NCI-H1694 treated with DMSO at 0.1 percent for 48 hours (cell line): ENCODE data around the gene CD274.
"Not testable (repeated sequence)": the region's sequence is repeated elsewhere in the genome, so short reads cannot be mapped to it uniquely, and the experiment has no call there.

Experiments
- DNase-seq: peaks from one replicate; lab custom pipeline; 2025; lab: John Stamatoyannopoulos, UW

Gene CD274

DNA sequence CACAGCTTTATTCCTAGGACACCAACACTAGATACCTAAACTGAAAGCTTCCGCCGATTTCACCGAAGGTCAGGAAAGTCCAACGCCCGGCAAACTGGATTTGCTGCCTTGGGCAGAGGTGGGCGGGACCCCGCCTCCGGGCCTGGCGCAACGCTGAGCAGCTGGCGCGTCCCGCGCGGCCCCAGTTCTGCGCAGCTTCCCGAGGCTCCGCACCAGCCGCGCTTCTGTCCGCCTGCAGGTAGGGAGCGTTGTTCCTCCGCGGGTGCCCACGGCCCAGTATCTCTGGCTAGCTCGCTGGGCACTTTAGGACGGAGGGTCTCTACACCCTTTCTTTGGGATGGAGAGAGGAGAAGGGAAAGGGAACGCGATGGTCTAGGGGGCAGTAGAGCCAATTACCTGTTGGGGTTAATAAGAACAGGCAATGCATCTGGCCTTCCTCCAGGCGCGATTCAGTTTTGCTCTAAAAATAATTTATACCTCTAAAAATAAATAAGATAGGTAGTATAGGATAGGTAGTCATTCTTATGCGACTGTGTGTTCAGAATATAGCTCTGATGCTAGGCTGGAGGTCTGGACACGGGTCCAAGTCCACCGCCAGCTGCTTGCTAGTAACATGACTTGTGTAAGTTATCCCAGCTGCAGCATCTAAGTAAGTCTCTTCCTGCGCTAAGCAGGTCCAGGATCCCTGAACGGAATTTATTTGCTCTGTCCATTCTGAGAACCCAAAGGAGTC is at the start of gene CD274:
Gene CD274, plus strand, starts transcription at position 184 of the 733 bp plus-strand sequence. CDS start 5,572 bp downstream, outside the sequence.
- peak; percentile 47 for DNase-seq

DNA sequence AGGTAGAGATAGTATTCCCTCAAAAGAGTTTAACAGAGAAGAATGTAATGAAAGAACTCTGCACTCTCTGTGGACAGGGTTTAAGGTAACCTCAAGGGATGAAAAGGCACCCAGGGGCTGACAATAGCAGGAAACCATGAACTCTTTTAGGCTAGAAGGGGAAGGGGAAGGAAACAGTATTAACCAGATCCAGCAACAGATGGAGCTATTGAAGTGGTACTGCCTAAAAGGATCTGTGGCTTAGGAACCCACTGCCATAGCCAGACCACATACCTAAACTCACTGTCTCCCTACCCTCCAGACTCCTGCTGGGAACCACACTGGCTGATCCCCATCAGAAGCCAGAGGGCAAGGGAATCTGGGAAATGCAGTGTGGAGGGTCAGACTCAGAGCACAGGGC is 48.1 kb upstream of the CD274 start:
- no peak for DNase-seq

DNA sequence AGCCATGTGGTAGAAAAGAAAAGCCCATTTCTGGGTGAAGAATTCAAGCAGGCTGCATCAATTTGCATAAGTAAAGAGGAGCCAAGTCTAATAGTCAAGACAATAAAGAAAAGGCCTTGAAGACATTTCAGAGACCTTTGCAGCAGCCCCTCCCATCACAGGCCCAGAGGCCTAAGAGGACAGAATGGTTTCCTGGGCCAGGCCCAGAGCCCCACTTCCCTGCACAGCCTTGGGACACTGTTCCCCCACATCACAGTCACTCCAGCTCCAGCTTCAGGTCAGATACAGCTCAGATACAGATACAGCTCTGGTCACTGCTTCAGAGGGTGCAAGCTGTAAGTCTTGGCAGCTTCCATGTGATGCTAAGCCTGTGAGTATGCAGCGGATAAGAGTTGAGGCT is 41.7 kb upstream of the CD274 start:
- no peak for DNase-seq

DNA sequence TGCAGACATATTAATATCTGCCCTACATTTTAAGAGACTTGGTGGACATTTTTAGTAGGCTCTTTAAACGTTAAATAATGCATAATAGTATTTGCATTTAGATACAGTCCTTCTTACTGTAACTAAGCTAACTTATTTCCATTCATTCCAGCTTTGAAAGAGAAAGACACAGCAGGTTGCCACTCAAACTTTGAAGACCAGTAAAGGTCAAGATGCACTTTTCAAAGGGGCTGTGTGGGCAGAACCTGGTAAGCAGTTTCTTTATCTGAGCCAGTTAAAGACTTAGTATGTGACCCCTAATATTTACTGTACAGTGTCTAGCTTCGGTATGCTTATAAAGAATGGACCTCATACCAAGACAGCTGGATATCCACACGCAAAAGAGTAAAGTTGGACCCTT is 33.4 kb upstream of the CD274 start:
- DNase-seq = no peak

DNA sequence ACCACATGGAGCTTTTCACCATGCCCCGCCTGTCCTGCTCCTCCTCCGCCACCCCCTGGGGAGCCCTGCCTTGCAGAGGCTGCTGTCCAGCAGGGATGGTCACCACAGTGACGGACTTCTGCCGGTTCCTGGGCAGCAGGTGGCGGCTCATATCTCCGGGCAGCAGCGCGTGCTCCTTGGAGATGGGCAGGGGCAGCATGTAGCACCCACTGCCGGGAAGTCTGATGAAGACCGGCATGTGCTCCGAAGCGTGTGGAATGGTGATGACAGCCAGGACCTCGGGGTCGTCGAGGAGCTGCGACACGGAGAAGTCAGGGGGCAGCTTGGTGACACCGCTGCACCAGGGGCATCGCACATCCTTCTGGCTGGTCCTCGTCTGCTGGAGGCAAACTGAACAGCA is 31.9 kb upstream of the CD274 start:
- no peak for DNase-seq

DNA sequence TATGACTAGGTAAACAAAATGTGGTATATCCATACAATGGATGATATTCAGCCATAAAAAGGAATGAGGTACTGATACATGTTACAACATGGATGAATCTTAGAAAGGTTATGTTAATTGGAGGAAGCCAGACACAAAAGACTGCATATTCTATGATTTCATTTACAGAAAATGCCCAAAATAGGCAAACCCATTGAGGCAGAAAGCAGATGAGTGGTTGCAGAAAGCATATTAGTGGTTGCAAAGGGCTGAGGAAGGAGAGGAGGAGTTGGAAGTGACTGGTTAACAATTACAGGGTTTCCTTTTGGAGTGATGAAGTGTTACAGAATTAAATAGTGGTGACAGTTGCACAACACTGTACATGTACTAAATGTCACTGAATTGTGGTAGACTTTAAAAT is 30.4 kb upstream of the CD274 start:
- DNase-seq = no peak

DNA sequence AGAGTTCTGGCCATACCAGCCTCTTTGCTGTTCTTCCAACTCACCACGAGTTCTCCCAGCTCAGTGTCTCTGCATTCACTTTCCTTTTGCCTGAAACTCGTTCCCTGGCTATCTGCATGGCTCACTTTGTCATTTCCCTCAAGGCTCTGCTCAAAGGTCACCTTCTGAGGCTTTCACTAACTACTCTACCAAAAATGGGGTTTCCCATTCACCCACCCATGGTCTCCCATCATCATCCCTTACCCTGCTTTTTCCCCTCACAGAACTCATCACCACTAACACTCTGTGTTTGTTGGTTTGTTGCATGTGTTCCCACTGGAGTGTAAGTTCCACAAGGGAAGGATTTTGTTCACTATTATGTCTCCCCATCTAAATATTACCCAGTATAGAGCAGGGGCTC is 29.2 kb upstream of the CD274 start:
- no peak for DNase-seq

DNA sequence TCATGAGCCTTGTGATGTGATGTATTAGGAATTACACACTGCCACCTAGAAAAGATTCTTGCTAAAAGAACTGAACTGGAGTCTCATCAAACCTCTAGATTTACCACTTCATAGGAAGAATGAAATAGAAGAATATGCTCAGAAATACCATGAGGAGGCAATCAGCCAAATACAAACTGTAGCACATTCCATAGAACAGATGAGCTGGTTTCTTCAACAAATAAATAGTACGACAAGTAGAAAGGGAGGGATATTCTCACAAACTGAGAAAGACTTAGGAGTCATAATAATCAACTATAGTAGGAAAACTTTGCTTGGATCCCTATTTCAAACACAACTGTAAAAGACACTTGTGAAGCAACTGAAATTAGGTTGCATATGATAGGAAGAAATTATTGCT is 28.1 kb upstream of the CD274 start:
- DNase-seq = no peak

DNA sequence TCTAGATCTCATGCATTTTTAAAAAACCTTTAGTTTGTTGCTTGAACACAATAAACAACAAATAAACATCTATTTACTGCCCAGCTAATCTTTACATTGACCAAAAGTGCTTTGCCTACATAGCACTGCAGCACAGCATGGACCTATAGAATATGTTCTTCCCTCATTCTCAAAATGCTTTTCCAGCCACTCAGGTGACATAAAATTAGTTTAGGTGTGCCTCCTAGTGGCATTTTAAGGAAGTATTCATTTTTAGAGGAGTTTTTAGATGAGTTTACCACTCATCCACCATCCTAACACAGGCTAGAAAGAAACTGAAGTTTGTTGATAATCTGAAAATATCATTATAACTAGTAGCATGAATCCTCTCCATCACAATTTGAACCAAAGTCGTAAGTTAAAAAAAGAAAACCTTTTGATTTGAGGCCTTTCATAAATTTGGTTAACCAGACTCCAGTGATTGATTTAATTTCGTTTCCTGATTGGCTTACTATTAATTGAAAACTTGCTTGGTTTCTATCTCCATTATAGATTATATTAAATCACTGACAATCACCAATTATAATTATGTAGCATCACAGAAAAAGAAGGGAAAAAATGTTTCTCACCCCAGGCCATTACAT is 25.2 kb upstream of the CD274 start:
- DNase-seq = peak; percentile 5

DNA sequence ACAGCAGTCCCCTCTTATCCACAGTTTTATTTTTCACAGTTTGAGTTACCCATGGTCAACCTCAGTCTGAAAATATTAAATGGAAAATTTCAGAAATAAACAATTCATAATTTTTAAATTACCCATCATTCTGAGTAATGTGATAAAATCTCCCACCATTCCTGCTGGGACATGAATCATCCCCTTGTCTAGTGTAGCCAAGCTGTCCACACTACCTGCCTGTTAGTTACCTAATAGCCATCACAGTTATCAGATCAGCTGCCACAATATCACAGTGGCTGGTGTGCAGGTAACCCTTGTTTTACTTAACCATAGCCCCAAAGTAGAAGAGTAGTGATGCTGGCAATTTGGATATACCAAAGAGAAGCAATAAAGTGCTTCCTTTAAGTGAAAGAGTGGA is 23.3 kb upstream of the CD274 start:
- DNase-seq = no peak

DNA sequence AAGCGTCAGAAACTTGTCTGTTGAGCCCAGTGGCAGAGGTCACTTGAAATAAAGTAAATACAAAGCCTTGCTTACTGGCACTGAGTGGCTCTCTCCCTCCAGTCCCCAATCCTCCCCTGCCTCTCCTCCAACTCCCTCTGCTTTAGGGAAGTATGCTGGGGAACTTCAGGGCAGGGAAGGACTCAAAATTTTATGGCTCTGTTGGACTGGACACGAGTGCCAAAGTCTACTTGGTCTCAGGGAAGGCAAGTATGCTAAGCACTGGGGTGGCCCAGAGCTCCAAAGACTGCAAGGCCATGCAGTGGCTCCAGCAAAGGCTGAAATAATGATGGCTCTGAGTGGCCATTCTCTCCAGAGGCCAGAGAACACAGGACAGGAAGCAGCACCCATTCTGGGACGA is 22.2 kb upstream of the CD274 start:
- DNase-seq = no peak

DNA sequence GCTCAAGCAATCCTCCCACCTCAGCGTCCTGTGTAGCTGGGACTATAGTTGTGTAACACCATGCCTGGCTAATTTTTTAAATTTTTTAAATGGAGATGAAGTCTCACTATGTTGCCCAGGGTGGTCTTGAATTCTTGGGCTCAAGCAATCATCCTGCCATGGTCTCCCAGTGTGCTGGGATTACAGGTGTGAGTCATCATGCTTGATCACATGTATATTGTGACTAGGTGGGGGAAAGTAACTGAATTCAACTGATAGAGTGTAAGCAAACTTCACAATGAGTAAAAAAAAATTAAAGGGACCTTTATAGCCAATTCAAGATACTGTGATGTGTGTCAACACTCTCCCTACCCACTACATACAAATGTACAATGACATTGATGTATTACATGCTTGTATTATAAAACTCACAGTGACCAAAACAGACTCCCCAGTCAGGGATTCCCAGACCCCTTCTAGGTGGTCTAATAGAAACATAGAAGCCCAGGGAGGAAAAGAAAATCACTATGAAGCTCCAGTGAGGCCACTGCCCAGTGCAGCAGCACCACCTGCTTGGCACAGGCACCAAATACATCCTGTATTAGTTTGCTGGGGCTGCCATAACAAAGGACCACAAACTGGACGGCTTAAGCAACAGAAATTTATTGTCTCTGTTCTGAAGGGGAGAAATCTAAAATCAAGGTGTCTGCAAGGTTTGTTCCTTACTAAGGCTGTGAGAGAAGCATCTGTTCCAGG is 21.4 kb upstream of the CD274 start:
- DNase-seq = no peak

DNA sequence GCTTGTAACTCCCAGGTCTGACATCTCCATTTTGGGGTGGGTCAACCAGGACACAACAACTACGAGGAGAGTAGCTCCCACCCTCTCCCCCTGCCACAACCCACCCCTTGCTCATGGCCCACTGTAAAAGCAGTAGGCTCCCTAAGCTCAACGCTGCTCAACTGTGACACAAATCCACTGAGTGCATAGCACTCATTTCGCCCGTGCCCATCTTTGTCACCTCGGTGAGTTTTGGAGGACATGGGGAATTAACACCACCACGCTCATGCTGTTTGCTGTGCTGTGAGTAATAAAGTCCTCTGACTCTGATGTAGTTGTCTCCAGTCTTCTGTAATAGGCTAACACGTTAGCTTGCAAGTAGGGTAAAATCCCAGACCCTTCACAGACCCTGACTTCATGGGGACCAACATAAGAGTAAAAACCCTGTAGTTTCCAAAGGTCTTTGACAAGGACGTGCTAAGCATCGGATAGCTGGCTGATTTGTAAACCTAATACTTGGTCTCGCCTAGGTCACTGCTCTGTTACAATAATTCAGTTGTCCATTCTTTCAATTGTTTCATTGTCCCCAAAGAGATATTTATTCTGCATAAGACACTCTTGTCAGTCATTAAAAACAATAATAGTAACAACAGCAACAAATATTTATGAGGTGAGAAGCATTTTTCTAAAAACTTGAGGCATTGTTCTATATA is 20.3 kb upstream of the CD274 start:
- DNase-seq = no peak

DNA sequence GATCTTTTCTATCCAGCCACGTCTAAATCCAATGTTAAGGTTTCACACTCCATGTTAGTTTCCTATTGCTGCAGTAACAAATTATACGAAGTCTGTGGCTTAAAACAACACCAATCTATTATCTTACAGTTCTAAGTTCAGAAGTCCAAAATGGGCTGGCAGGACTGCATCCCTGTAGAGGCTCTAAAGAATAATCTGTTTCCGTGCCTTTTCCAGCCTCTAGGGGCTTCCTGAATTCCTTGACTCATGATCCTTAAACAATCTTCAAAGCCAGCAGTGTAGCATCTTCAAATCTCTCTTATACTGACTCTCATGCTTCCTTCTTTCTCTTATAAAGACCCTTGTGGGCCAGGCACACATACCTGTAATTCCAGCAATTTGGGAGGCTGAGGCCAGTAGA is 19.4 kb upstream of the CD274 start:
- no peak for DNase-seq

DNA sequence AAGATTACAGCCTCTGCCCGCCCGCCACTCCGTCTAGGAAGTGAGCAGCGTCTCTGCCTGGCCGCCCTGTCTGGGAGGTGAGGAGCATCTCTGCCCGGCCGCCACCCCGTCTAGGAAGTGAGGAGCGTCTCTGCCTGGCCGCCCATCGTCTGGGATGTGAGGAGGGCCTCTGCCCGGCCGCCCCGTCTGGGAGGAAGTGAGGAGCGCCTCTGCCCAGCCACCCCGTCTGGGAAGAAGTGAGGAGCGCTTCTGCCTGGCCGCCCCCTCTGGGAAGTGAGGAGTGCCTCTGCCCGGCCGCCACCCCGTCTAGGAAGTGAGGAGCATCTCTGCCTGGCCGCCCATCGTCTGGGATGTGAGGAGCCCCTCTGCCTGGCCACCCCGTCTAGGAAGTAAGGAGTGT is 17.5 kb upstream of the CD274 start:
- not testable (repeated sequence) for DNase-seq

DNA sequence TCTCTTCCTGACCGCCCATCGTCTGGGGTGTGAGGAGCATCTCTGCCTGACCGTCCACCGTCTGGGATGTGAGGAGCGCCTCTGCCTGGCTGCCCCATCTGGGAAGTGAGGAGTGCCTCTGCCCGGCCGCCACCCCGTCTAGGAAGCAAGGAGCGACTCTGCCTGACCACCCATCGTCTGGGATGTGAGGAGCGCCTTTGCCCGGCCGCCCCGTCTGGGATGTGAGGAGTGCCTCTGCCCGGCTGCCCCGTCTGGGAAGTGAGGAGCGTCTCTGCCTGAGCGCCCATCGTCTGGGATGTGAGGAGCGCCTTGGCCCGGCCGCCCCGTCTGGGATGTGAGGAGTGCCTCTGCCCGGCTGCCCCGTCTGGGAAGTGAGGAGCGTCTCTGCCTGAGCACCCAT is 17.0 kb upstream of the CD274 start:
- DNase-seq = not testable (repeated sequence)

DNA sequence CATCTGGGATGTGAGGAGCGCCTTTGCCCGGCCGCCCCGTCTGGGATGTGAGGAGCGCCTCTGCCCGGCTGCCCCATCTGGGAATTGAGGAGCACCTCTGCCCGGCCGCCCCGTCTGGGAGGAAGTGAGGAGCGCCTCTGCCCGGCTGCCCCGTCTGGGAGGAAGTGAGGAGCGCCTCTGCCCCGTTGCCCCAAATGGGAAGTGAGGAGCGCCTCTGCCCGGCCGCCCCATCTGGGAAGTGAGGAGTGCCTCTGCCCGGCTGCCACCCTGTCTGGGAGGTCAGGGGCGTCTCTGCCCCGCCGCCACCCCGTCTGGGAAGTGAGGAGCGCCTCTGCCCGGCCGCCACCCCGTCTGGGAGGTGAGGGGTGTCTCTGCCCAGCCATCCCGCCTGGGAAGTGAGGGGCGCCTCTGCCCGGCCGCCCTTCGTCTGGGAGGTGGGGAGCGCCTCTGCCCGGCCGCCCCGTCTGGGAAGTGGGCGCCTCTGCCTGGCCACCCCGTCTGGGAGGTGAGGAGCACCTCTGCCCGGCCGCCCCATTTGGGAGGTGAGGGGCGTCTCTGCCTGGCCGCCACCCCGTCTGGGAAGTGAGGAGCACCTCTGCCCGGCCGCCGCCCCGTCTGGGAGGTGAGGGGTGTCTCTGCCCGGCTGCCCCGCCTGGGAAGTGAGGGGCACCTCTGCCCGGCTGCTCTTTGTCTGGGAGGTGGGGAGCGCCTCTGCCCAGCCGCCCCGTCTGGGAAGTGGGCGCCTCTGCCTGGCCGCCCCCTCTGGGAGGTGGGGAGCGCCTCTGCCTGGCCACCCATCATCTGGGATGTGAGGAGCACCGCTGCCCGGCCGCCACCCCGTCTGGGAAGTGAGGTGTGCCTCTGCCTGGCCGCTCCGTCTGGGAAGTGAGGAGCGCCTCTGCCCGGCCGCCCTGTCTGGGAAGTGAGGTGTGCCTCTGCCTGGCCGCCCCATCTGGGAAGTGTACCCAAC is 16.2 kb upstream of the CD274 start:
- not testable (repeated sequence) for DNase-seq

DNA sequence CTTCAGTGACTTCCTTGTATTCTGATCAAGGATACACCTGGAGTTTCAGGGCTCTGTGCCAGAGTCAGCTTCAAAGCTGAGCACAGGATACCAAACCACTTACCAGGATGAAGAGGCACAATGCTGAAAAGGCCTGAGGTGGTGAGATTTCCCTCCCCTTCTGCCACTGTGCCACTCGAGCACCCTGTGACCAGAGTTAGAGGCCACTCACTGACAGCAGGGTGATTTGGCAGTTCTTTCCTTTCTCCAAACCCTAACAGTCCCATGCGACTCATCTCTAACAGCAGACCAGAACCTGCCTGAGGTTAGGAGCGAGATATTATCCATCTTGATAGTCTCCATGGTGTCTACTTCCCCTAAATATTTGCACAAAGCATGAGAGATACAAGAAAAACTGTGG is 14.4 kb upstream of the CD274 start:
- no peak for DNase-seq

DNA sequence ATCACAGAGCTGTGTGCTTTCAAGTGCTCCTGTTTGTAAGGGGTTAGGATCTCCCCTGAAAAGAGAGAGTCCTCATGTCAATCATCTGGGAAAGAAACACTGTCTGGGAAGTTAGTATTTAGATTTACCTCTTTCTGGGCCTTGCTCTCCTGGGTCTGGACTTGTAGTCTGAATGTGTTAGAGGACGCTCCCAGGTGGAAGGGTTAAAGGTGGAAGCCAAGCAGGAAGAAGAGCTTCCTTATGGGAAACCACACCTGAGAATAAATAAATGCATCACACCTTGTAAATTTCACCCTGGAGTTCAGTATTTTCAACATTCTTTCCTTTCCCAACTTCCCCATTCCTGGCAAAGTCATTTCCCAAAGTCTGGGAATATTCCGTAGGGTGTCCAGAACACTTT is 13.9 kb upstream of the CD274 start:
- no peak for DNase-seq

DNA sequence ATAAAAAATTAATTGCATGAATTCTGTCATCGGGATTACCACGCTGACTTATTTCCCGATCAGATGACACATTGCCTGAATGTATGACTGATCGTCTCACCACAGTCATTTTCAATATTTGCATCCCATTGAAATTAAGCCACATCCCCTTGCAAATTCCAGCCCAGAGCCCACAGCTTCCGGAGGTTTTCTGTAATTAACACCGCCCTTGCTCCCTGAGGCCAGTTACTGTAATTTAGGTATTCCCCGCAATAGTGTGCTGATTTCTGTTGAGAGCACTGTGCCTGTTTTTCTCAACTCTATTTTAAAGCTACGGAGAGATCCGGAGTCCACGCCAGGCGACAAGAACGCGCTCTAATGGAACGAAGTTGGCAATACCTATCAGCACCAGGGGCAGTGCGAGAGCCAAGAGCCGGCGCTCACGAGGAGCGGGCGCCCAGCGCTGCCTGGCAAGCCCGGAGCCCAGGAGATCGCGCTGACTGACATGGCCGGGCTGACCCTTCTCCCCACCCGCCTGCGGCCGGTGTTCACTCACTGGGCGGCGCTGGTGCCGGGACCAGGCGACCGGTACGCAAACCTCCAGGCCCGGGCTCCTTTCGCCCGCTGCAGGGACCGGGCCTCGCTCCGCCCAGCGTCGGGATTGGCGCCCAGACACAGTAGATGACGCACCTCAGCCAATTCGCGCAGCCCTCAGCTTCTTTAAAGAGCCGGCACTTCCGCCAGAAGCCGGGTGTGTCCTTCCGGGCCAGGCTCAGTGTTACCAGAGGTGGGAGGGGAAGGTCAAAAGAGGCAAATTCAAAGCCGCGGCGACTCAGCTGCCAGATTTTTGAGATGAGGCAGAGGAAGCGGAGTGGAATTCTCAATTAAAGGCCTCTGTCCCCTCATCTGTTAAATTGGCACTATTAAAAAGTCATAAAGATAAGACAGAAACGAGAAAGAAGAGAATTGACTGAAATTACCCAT is 12.8 kb upstream of the CD274 start, which contains the start of gene PLGRKT:
Gene PLGRKT, minus strand, starts transcription at position 672 of the 963 bp plus-strand sequence. CDS start 5,948 bp downstream, outside the sequence.
- peak; percentile 88 for DNase-seq
